ENCODE measurements around the gene USP35. TPM values are rescaled to one million over a fixed set of nuclear protein-coding genes. Genes with fewer than 3 reads are reported as not detected.

Gene USP35
- total RNA-seq, 1 donor from 2014 or later: 7.1 TPM

DNA sequence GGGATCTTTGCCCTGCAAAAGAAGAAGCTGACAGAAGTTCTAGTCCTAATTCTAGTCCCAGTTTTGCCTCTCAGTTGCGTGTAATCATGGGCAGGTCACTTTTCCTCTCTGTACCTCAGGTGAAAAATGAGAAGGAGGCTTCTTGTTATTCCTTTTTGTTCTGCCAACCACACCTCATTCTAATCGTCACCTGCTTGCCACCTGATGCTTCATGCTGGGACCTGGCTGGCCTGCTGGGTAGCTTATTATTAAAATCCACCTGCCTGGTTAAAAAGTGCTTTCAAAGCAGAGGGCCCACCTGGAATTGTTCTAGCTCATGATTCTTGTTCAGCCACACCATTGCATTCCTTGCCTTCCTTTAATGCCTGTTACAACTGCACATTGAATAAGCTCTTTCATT lies 40.9 kb upstream of the USP35 start:
- H3K4me1 ChIP-seq: no peaks in the 10 kb centered on the region
- H3K27ac ChIP-seq: no peak overlapping the region
- H3K4me3 ChIP-seq: no peak overlapping the region
- no peaks in the 10 kb centered on the region for H3K9me3 ChIP-seq
- DNase-seq (no peak), ATAC-seq (no peak)
- intact Hi-C loops (cut with DNase I): no loop called here
- H3K27me3 ChIP-seq: no peaks in the 10 kb centered on the region
- TF ChIP-seq, protein P1, sequence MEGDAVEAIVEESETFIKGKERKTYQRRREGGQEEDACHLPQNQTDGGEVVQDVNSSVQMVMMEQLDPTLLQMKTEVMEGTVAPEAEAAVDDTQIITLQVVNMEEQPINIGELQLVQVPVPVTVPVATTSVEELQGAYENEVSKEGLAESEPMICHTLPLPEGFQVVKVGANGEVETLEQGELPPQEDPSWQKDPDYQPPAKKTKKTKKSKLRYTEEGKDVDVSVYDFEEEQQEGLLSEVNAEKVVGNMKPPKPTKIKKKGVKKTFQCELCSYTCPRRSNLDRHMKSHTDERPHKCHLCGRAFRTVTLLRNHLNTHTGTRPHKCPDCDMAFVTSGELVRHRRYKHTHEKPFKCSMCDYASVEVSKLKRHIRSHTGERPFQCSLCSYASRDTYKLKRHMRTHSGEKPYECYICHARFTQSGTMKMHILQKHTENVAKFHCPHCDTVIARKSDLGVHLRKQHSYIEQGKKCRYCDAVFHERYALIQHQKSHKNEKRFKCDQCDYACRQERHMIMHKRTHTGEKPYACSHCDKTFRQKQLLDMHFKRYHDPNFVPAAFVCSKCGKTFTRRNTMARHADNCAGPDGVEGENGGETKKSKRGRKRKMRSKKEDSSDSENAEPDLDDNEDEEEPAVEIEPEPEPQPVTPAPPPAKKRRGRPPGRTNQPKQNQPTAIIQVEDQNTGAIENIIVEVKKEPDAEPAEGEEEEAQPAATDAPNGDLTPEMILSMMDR (IDR thresholded peaks at IDR 0.05): no peak
- H3K36me3 ChIP-seq: no peaks in the 10 kb centered on the region

DNA sequence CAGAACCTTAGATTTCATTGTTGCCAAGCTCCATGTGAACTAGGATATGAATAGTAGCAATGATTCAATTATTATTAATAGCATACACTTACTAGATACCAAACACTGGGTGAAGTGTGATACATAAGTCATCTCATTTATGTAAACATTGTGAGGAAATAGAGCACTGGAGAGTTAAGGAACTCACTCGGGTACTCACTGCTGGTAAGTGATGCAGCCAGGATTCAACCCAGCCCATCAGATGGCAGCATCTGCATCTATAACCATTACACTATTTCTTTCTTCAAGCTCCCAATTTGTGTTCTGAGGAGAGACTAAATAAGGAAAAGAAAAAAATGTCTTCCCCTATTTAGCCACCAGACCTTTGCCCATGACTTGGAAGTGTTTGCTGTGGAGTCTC lies 39.1 kb upstream of the USP35 start:
- intact Hi-C loops (cut with DNase I): no loop called here
- H3K4me3 ChIP-seq: no peak overlapping the region
- H3K27ac ChIP-seq: no peak overlapping the region
- peak; percentile 55 for ATAC-seq
- TF ChIP-seq, protein P1 (IDR thresholded peaks at IDR 0.05): peak; percentile 22
- H3K27me3 ChIP-seq: no peaks in the 10 kb centered on the region
- no peaks in the 10 kb centered on the region for H3K4me1 ChIP-seq
- no peaks in the 10 kb centered on the region for H3K36me3 ChIP-seq
- H3K9me3 ChIP-seq: no peaks in the 10 kb centered on the region
- no peak for DNase-seq

DNA sequence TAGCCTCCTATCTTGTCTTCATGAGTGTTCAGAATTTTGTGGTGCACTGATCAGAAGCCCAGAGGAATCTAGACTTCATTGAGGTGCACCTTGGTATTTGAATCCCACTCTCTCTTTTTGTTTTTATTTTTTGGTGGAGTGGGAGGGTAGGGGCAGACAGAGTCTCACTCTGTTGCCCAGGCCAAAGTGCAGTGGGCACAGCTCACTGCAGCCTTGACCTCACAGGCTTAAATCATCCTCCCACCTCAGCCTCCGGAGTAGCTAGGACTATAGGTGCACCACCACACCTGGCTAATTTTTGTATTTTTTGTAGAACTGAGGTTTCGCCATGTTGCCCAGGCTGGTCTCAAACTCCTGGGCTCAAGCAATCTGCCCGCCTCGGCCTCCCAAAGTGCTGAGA lies 38.4 kb upstream of the USP35 start:
- TF ChIP-seq, protein P1 (IDR thresholded peaks at IDR 0.05): no peak
- H3K9me3 ChIP-seq: no peaks in the 10 kb centered on the region
- no peak for DNase-seq
- no peaks in the 10 kb centered on the region for H3K36me3 ChIP-seq
- H3K27me3 ChIP-seq: no peaks in the 10 kb centered on the region
- no peak overlapping the region for H3K27ac ChIP-seq
- ATAC-seq: no peak
- H3K4me1 ChIP-seq: no peaks in the 10 kb centered on the region
- no peak overlapping the region for H3K4me3 ChIP-seq
- intact Hi-C loops (cut with DNase I): no loop called here

DNA sequence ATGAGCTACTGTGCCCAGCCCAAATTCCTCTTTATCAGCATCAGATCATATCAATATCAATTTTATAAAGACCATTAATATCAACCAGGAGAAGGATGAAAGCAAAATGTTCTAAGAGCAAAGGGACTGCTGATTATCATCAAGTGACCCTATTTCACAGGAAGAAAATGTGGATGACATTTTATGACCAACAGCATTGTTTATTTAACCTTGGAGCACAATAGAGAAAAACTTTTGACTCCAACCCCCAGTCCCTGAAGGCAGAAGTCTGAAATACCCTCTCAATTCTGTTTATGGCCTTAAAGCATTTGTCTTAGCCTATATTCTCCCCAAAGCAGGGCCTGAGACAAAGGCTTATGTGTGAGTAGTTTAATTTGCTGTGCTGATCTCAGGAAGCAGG lies 38.0 kb upstream of the USP35 start:
- intact Hi-C loops (cut with DNase I): no loop called here
- Histone ChIP-seq H3K27me3 (no peaks in the 10 kb centered on the region), H3K9me3 (no peaks in the 10 kb centered on the region), H3K4me1 (no peaks in the 10 kb centered on the region), H3K36me3 (no peaks in the 10 kb centered on the region), H3K4me3 (no peak overlapping the region), H3K27ac (no peak overlapping the region)
- TF ChIP-seq, protein P1 (IDR thresholded peaks at IDR 0.05): no peak
- DNase-seq: no peak
- ATAC-seq: no peak

DNA sequence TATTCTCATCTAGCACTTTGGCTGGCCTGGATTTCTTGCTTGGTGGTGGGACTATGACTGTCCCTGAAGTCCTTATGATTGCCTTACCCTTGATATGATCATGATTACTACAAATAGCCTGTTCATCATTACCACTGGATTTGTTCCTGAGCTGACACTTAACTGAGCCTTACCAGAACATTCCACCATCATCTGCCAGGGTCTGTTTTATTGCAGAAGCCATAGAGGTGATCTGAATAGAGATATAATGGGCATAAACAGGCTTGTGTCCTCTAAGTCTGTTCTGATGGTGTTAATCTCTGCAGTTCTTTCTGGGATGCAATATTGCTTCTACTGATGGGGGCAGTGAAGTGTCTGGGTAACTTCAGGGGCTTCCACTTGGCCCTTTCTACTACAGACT lies 36.9 kb upstream of the USP35 start:
- Histone ChIP-seq H3K4me1 (no peaks in the 10 kb centered on the region), H3K36me3 (no peaks in the 10 kb centered on the region), H3K4me3 (no peak overlapping the region), H3K27ac (no peak overlapping the region), H3K27me3 (no peaks in the 10 kb centered on the region), H3K9me3 (no peaks in the 10 kb centered on the region)
- ATAC-seq (no peak), DNase-seq (no peak)
- TF ChIP-seq, protein P1 (IDR thresholded peaks at IDR 0.05): no peak
- intact Hi-C loops (cut with DNase I): no loop called here

DNA sequence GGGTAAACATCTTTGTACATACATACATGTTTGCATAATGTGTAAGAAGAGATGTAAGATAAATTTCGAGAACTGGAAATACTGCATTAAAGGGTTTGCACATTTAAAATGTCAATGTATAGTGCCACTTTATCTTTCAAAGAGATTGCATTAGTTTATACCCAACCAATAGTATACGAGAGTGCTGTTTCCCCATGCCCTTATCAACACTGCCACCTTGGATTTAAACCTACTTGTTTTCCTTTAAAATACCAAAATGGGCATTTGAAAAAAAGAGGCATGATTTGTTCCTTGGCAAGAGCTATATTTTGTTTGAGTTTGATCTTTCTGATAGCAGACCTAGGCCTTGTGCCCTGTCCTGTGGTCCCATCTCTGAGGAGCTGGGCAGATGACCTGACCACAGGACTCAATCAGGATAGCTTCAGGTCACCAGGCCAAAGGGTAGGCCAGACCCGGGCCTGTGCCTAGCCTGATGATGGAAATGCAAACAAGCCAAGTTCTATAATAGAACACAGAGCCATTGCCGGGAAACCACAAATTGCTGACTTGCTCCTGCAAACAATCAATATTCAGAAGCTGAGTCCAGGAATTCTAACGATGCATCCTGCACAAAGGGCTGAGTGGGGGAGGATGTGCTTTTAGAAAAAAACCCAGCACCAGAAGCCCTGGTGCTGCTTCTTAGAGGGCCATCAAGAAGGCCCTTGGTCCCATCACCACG lies 32.4 kb upstream of the USP35 start:
- H3K27ac ChIP-seq: no peak overlapping the region
- H3K9me3 ChIP-seq: no peaks in the 10 kb centered on the region
- H3K4me3 ChIP-seq: no peak overlapping the region
- H3K4me1 ChIP-seq: no peaks in the 10 kb centered on the region
- intact Hi-C loops (cut with DNase I): no loop called here
- ATAC-seq (no peak), DNase-seq (no peak)
- H3K27me3 ChIP-seq: no peaks in the 10 kb centered on the region
- TF ChIP-seq, protein P1 (IDR thresholded peaks at IDR 0.05): no peak
- no peaks in the 10 kb centered on the region for H3K36me3 ChIP-seq
